ENCODE data around the gene PDCD2. TPM values are rescaled to one million over a fixed set of nuclear protein-coding genes. Genes with fewer than 3 reads are reported as not detected.

The PDCD2 gene
- total RNA-seq, 4 donors from 2014 or later, result 32.9 to 76.7 (median 54.2) TPM

DNA sequence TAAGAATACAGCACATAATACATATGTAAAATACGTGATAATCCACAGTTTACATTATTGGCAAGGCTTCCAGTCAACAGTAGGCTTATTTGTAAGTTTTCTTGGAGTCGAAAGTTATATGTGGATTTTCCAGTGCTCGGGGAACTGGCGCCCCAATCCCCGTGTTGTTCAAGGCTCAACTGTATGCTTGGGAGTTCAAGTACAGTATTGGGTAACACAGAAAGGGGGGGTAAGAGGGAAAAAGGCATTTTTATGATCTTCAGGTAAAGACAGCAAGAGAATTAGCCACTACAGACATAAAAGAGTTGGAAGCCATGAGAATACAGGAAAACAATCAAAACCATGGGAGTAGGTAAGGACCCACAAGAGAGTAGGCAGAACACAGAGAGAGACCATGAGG lies 47.8 kb downstream of the PDCD2 start:
- TF ChIP-seq, protein P1, sequence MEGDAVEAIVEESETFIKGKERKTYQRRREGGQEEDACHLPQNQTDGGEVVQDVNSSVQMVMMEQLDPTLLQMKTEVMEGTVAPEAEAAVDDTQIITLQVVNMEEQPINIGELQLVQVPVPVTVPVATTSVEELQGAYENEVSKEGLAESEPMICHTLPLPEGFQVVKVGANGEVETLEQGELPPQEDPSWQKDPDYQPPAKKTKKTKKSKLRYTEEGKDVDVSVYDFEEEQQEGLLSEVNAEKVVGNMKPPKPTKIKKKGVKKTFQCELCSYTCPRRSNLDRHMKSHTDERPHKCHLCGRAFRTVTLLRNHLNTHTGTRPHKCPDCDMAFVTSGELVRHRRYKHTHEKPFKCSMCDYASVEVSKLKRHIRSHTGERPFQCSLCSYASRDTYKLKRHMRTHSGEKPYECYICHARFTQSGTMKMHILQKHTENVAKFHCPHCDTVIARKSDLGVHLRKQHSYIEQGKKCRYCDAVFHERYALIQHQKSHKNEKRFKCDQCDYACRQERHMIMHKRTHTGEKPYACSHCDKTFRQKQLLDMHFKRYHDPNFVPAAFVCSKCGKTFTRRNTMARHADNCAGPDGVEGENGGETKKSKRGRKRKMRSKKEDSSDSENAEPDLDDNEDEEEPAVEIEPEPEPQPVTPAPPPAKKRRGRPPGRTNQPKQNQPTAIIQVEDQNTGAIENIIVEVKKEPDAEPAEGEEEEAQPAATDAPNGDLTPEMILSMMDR (IDR thresholded peaks at IDR 0.05; ENCODE audit: low read depth), result no peak

DNA sequence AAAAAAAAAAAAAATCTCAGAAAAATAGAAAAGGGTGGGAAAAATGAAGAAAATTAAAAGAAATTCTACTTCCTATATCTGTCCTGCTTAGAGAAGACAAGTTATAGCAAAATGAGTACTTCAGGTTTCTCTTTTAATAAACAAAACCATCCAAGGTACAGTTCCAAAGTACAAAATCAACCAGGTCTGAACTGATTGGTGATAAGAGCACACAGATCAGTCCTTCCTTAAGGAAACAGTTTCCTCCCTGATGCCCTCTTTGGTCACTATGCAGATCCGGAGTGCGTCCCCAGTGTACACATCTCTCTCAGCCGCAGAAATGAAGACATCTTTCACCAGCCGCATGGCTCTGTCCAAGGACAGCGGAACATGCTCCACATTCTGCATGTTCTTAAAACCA lies 49.4 kb downstream of the PDCD2 start:
- TF ChIP-seq, protein P1 (IDR thresholded peaks at IDR 0.05; ENCODE audit: low read depth), result no peak

DNA sequence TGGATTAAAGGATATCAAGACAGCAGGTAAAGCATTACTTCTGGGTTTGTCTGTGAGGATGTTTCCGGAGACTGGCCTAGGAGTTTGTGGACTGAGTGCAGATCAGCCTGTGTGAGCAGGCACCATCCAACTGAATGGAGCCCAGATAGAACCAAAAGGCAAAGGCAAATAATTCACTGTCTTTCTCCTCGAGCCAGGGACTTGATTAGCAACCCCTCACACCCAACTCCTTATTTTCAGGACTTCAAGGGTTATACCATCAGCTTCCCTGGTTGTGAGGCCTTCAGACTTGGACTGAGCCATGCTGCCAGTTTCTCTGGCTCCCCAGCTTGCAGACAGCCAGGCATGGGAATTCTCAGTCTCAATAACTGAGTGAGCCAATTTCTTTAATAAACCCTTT lies 50.6 kb downstream of the PDCD2 start:
- TF ChIP-seq, protein P1 (IDR thresholded peaks at IDR 0.05; ENCODE audit: low read depth), result no peak

DNA sequence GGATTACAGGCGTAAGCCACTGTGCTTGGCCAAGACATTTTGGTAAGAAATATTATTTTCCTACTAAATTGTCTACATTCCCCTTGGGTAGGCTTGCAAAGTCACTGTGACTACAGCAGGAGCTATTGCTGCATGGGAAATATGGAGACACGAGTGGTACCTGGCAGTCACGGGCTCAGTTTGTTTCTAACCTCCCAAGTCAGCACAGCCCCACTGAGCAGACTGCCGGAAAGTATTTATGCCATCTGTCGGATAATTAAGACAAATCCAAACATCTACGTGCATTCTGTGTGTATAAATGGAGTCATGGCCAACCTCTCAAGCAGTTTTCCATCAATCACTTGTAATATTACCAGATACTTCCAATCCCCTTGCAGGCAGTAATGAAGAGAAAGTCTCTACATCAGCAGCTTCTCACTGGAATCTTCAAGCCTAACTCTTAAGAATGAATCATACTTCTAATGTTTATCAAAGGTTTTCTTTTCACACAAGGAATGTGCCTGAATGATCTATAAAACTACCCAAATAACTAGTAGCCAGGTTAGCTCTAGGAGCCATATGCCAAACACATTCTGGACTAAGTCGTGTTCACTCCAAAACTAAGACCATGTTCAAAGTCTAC lies 51.5 kb downstream of the PDCD2 start:
- TF ChIP-seq, protein P1 (IDR thresholded peaks at IDR 0.05; ENCODE audit: low read depth), result no peak

DNA sequence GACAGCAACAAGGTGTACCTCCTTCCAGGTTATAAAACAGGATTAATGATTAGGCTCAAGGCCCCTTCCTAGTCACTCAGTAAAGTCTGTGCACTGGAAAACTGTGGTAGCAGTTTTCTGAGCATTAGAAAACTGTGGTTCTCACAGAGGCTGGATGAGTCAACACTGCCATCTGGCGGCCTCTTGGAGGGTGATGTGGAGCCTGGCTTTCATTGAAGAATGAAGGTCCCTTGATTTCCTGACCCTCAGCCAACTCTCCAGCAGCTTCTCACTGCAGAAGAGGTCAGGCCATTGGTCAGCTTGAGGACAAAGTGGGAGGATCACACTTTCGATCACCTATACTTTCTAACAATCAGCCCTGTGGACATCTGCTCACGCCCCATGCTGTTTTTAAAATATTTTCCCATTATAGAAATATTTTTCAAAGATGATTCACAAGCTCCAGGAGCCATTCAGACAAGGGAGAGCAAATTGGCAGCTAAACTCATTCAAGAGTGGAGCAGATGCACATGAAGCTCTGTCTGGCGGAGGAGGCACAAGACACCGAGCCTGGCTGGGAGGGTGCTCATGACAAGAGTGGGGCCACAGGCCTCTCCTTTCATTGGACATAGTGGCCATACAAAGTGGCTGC lies 54.5 kb downstream of the PDCD2 start:
- TF ChIP-seq, protein P1 (IDR thresholded peaks at IDR 0.05; ENCODE audit: low read depth), result no peak

DNA sequence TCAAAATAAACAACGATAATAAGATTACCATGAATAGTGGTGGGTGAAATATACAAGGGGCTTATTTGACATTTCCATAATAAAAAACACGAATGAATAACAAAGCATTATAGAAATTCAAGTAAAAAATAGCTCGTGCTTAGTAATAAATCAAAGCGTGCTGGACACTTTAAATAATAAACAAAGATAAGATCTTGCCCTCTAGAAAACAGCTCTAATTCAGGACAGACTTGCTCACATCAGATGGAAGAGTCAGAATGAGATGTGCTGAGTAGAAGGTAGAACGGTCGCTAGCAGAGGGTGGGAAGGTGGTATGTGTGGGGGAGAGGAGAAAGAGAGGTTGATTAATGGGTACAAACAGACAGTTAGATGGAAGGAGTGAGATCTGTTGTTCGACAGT lies 58.6 kb downstream of the PDCD2 start:
- TF ChIP-seq, protein P1 (IDR thresholded peaks at IDR 0.05; ENCODE audit: low read depth), result no peak

Other genes starting within 250 kb of the PDCD2 start
- 100 to 1,000 TPM; 208 to 291 (median 239) TPM for gene PSMB1, start 31.3 kb downstream of the PDCD2 start, total RNA-seq
- gene TBP, start 30.3 kb downstream of the PDCD2 start, total RNA-seq, result 10 to 100 TPM; 11.6 to 18.4 (median 16.0) TPM

All from subcutaneous adipose tissue (tissue), 4 donors.